HFFc6 (cell line): ENCODE results near the gene HMGB4. TPM values are rescaled to one million over a fixed set of nuclear protein-coding genes. Genes with fewer than 3 reads are reported as not detected.

Experiments used
- DNase-seq: peaks from one replicate; pipeline ENCODE4 v3.0.0-alpha.2; 2018
- H3K27ac Mint-ChIP-seq: 2 replicates; pipeline ENCODE4 v1.8.0; 2020; ENCODE audit warnings: mild to moderate bottlenecking, mixed read lengths
- H3K27me3 Mint-ChIP-seq: 2 replicates; pipeline ENCODE4 v1.8.0; 2021; ENCODE audit warnings: mild to moderate bottlenecking, moderate library complexity, mixed read lengths; ENCODE audit not compliant: insufficient read depth
- H3K36me3 Mint-ChIP-seq: 2 replicates; pipeline ENCODE4 v1.8.0; 2021; ENCODE audit warnings: low read depth, mixed read lengths
- H3K4me1 Mint-ChIP-seq: 2 replicates; pipeline ENCODE4 v1.8.0; 2020; ENCODE audit warnings: low read depth, mixed read lengths
- H3K4me3 Mint-ChIP-seq: 2 replicates; pipeline ENCODE4 v1.8.0; 2020; ENCODE audit warnings: mild to moderate bottlenecking, moderate library complexity, mixed read lengths
- H3K9me3 Mint-ChIP-seq: 2 replicates; pipeline ENCODE4 v1.8.0; 2020; ENCODE audit warnings: mild to moderate bottlenecking, mixed read lengths
- total RNA-seq, 6 experiments: library from RNA; stranded (reverse); fragmentation: NEBNext Ultra II Directional; extraction: Animal tissue kit (Norgen Biotek cat#: 25700); gene quantifications; 2 replicates in 1 of 6; 3 replicates in 5 of 6; pipeline ENCODE4 v1.2.3, GENCODE V29; 2021
- TF ChIP-seq, protein P1 (sequence below): fragments of 200-600 bp; sonication (generic); IDR thresholded peaks from 2 replicates; pipeline ENCODE4 v1.5.0; 2021; ENCODE audit warnings: antibody characterized with exemption, mild to moderate bottlenecking

HMGB4 gene
- total RNA-seq, 6 experiments from 2014 or later: not detected

- Mint-ChIP-seq H3K4me1 (no peaks in the 10 kb centered on the region), H3K27ac (no peak overlapping the region), H3K4me3 (no peak overlapping the region), H3K36me3 (peaks cover 10% of the 10 kb centered on the region; the same call in 1 of the 2 replicates), H3K9me3 (peaks cover 34% of the 10 kb centered on the region), H3K27me3 (no peaks in the 10 kb centered on the region; the same call in none of the 2 replicates)
- TF ChIP-seq, protein P1, sequence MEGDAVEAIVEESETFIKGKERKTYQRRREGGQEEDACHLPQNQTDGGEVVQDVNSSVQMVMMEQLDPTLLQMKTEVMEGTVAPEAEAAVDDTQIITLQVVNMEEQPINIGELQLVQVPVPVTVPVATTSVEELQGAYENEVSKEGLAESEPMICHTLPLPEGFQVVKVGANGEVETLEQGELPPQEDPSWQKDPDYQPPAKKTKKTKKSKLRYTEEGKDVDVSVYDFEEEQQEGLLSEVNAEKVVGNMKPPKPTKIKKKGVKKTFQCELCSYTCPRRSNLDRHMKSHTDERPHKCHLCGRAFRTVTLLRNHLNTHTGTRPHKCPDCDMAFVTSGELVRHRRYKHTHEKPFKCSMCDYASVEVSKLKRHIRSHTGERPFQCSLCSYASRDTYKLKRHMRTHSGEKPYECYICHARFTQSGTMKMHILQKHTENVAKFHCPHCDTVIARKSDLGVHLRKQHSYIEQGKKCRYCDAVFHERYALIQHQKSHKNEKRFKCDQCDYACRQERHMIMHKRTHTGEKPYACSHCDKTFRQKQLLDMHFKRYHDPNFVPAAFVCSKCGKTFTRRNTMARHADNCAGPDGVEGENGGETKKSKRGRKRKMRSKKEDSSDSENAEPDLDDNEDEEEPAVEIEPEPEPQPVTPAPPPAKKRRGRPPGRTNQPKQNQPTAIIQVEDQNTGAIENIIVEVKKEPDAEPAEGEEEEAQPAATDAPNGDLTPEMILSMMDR: no peak
- no peak for DNase-seq
Measured at GRCh38 chr1:33828059-33828458, 35.8 kb upstream of the HMGB4 start.

DNA sequence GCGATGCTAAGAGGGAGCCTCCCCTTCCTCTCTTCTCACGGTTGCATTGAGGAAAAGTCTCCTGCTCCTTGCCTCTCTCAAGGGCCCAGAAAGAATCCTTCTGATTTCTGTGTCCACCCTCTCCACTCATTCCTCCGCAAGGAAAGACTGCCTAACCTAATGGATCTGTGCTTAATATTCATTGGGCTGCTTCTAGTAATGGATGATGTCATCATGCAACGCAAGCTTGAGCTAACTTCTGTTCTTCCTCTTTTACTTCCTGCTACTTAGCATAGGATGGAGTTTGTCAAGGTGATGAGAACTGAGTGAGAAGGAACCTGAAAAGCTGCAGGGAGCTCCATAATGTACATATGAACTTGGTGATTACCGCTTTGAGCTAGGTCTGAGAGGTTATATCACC lies 35.2 kb upstream of the HMGB4 start:
- Mint-ChIP-seq H3K27me3 (no peaks in the 10 kb centered on the region; the same call in none of the 2 replicates), H3K4me3 (no peak overlapping the region), H3K36me3 (peaks cover 10% of the 10 kb centered on the region; the same call in 1 of the 2 replicates), H3K4me1 (no peaks in the 10 kb centered on the region), H3K9me3 (peaks cover 34% of the 10 kb centered on the region), H3K27ac (no peak overlapping the region)
- DNase-seq: no peak
- TF ChIP-seq, protein P1: no peak

GRCh38 chr1:33836911-33837310 lies 27.0 kb upstream of the HMGB4 start:
- Mint-ChIP-seq H3K27me3 (peaks cover 6% of the 10 kb centered on the region; the same call in 1 of the 2 replicates), H3K4me3 (no peak overlapping the region), H3K36me3 (no peaks in the 10 kb centered on the region), H3K4me1 (no peaks in the 10 kb centered on the region; the same call in 1 of the 2 replicates), H3K27ac (no peak overlapping the region), H3K9me3 (peaks cover 11% of the 10 kb centered on the region)
- no peak for DNase-seq
- TF ChIP-seq, protein P1: no peak

DNA sequence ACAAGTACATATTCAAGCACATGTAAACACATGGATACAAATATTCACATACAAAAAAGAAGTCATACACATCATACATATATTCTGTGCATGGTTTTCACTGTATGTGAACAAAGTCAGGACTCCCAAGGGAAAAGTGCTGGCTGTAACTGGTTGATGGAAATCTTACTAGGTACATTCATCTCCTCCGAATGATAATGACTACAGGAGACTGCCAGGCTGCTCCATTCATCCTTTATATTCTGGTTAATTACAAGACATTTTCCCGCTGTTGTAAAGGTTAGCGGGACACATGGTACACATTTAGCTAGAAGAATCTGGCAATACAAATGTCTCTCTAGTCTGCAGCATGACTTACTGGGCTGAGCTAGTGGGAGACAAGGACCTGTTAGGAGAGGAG lies 26.2 kb upstream of the HMGB4 start:
- DNase-seq: no peak
- no peak overlapping the region for H3K27ac Mint-ChIP-seq
- H3K4me3 Mint-ChIP-seq: no peak overlapping the region
- TF ChIP-seq, protein P1: no peak
- no peaks in the 10 kb centered on the region for H3K36me3 Mint-ChIP-seq
- H3K27me3 Mint-ChIP-seq: peaks cover 6% of the 10 kb centered on the region; the same call in 1 of the 2 replicates
- H3K4me1 Mint-ChIP-seq: no peaks in the 10 kb centered on the region; the same call in 1 of the 2 replicates
- peaks cover 11% of the 10 kb centered on the region for H3K9me3 Mint-ChIP-seq

GRCh38 chr1:33841494-33841893 lies 22.4 kb upstream of the HMGB4 start:
- no peak for DNase-seq
- TF ChIP-seq, protein P1: no peak
- Mint-ChIP-seq H3K4me3 (no peak overlapping the region), H3K4me1 (no peaks in the 10 kb centered on the region; the same call in 1 of the 2 replicates), H3K36me3 (no peaks in the 10 kb centered on the region; the same call in 1 of the 2 replicates), H3K27me3 (peaks cover 6% of the 10 kb centered on the region), H3K27ac (no peak overlapping the region), H3K9me3 (peaks cover 11% of the 10 kb centered on the region)

DNA sequence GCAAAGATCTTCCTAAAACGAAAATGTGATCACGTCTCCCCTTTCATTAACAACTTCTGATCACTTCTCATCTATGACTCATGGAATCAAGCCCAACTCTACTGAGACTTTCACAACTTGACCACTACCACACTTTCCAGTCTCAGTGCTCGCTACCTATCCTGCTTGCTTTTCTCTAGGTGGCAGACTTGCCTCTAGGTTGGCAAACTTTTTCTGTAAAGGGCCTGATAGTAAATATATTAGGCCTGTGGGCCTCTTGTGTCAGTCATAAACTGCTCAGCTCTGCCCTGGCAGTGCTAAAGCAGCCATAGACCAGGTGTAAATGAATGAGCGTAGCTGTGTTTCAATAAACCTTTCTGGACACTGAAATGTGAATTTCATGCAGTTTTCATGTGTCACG lies 21.5 kb upstream of the HMGB4 start:
- Mint-ChIP-seq H3K27me3 (peaks cover 8% of the 10 kb centered on the region), H3K9me3 (peaks cover 5% of the 10 kb centered on the region; the same call in 1 of the 2 replicates), H3K4me1 (no peaks in the 10 kb centered on the region), H3K4me3 (no peak overlapping the region), H3K27ac (no peak overlapping the region), H3K36me3 (no peaks in the 10 kb centered on the region; the same call in 1 of the 2 replicates)
- no peak for DNase-seq
- TF ChIP-seq, protein P1: no peak
